Tongue (tissue), 2 donors: ENCODE measurements around the gene KCNQ1. TPM values are rescaled to one million over a fixed set of nuclear protein-coding genes. Genes with fewer than 3 reads are reported as not detected.
"Not testable (repeated sequence)": the region's sequence is repeated elsewhere in the genome, so short reads cannot be mapped to it uniquely, and the experiment has no call there.

Experiments
- DNase-seq: peaks from one replicate; pipeline ENCODE4 v3.0.0-alpha.2; 2015
- total RNA-seq: library from RNA; depleted of rRNA; stranded (reverse); fragments of >200 nt; gene quantifications from one replicate; pipeline ENCODE4 v1.2.3, GENCODE V29; 2014

KCNQ1 gene
- total RNA-seq, 1 donor from 2014 or later: 2.6 TPM

GRCh38 chr11:2592559-2593392, 148.0 kb downstream of the KCNQ1 start:
- no peak for DNase-seq

DNA sequence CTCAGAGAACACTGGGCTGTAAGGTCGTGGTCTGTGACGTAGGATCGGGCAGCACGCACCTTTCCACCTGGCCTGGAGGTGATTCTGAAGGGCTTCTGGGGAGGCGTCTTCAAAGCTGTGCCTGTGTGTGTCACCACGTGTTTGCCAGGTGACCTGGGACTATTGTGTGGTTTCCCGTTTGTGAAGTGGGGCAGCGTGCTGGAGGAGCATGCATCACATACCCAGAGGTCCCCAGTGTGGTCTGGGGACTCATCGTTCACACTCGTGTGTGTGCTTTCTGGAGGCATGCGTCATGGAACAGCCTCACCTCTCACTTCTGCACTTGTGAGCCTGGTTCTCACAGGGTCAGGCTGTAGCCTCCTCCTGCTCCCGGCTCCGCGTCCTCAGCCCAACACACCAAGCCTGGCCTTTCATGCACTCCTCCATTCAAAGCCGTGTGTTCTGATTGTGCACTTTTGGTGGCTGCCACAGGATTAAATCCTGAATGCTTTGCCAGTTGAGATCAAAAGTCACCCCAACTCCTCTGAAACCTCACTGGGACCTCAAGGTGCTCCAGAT, 148.7 kb downstream of the KCNQ1 start:
- DNase-seq: no peak

- no peak for DNase-seq
Measured at GRCh38 chr11:2594267-2594666, 149.5 kb downstream of the KCNQ1 start.

- DNase-seq: no peak
Measured at GRCh38 chr11:2595204-2595603, 150.4 kb downstream of the KCNQ1 start.

- DNase-seq: no peak
Measured at GRCh38 chr11:2599561-2600189, 154.9 kb downstream of the KCNQ1 start.

DNA sequence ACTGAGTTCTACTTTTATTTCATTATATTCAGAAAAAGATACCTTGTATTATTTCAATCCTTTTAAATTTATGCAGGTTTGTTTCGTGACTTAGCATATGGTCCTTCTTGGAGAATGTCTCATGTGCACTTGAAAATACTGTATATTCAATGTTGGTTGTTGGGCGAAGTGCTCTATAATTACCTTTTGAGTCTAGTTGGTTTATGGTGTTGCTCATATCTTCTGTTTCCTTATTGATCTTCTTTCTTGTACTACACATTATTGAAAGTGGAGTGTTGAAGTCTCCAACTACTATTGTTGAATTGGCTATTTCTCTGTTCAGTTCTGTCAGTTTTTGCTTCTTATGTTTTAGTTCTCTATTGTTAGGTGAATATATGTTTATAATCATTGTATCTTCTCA, 164.5 kb downstream of the KCNQ1 start:
- no peak for DNase-seq

DNA sequence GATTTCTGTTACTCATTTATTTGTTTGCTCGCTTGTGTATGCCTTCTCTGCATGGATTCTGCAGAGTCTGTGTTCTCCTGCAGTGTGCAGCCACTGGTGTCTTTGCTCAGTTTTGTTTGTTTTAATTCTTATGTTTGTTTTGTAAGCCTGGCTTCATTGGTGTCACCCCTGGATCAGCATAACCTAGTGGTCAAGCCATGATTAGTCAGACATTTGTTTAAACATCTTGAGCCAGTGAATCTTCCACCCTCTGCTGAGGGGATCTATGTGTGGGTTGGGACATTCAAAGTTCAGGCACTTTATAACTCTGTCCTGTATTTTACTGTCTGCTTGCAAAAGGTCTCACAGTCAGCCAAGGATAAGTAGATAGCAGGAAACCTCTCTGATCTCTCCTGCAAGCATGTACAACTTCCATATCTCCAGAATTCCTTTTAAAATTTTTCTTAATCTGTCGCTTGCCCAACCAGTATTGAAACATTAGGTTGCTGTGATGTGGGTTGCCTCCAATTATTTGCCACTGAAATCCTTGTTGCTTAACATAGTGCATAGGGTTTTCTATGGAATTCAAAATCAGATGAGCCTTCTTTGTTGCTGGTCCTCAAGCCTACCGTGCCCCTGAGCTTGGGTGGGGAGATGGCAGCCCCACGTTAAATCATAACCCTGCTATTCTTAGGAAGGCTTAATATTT, 168.2 kb downstream of the KCNQ1 start:
- DNase-seq: no peak

DNA sequence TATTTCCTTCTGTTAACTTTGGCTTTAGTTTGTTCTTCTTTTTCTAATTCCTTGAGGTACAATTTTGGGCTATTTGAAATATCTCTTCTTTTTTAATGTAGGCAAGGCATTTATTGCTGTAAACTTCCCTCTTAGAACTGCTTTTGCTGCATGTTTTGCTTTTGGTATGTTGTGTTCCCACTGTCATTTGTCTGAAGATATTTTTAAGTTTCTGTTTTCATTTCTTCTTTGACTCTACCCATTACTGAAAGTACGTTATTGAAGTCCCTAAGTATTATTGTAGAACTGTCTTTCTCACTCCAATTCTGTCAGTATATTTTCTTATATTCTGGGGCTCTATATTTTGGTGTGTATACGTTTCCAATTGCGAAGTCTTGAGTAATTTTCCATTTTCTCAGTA, 177.1 kb downstream of the KCNQ1 start:
- DNase-seq: no peak

DNA sequence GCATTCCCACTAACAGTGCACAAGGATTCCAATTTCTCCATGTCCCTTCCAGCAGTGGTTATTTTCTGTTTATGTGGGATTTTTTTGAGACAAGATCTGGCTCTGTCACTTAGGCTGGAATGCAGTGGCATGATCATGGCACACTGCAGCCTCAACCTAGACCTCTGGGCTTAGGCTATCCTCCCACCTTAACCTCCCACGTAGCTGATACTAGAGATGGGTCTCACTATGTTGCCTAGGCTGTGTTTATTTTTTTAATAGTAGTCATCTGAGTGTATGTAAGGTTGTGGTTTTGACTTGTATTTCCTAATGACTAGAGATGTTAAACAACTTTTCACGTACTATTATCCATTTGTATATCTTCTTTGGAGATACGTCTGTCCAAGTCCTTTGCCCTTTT, 180.4 kb downstream of the KCNQ1 start:
- DNase-seq: no peak

DNA sequence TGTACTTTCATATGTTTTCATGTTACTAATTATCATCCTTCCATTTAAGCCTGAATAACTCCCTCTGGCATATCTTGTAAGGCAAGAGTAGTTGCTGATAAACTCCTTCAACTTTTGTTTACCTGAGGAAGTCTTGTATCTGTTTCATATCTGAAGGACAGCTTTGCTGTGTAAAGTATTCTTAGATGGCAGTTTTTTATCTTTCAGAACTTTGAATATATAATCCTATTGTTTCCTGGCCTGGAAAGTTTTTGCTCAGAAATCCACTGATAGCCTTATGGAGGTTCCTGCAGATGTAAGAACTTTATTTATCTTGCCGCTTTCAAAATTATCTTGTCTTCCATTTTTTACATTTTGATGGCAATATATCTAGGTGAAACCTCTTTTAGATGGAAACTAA, 185.9 kb downstream of the KCNQ1 start:
- DNase-seq: no peak

GRCh38 chr11:2631161-2631560, 186.4 kb downstream of the KCNQ1 start:
- no peak for DNase-seq

DNA sequence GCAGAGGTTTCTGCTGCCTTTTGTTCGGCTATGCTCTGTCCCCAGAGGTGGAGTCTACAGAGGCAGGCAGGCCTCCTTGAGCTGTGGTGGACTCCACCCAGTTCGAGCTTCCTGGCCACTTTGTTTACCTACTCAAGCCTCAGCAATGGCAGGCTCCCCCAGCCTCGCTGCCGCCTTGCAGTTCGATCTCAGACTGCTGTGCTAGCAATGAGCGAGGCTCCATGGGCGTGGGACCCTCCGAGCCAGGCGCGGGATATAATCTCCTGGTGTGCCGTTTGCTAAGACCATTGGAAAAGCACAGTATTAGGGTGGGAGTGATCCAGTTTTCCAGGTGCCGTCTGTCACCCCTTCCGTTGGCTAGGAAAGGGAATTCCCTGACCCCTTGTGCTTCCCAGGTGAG, 195.0 kb downstream of the KCNQ1 start:
- not testable (repeated sequence) for DNase-seq

DNA sequence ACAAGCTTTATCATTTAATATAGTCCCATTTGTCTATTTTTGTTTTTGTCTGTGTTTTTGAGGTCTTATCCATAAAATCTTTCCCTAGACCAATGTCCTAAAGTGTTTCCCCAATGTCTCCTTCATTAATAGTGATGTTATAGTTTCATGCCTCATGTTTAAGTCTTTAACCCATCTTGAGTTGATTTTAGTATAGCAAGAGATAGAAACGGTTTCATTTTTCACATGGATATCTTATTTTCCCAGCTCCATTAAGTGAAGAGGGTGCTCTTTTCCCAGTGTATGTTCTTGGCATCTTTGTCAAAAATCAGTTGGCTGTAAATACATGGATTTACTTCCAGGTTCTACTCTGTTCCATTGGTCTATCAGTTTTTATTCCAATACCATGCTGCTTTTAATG, 196.8 kb downstream of the KCNQ1 start:
- no peak for DNase-seq

DNA sequence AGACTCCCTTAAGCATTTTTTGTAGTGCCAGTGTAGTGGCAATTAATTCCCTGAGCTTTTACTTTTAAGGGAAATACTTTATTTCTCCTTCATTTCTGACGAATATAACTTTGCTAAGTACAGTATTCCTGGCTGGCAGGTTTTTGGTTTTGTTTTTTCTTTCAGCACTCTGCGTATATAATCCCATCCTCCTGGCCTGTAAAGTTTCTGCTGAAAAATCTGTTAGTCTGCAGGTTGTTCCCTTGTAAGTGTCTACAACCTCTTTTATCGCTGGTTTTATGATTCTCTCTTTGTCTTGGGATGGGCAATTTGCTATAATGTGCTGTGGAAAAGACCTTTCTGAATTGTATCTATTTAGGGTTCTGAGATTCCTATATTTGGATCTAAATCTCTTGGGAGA, 198.9 kb downstream of the KCNQ1 start:
- no peak for DNase-seq

DNA sequence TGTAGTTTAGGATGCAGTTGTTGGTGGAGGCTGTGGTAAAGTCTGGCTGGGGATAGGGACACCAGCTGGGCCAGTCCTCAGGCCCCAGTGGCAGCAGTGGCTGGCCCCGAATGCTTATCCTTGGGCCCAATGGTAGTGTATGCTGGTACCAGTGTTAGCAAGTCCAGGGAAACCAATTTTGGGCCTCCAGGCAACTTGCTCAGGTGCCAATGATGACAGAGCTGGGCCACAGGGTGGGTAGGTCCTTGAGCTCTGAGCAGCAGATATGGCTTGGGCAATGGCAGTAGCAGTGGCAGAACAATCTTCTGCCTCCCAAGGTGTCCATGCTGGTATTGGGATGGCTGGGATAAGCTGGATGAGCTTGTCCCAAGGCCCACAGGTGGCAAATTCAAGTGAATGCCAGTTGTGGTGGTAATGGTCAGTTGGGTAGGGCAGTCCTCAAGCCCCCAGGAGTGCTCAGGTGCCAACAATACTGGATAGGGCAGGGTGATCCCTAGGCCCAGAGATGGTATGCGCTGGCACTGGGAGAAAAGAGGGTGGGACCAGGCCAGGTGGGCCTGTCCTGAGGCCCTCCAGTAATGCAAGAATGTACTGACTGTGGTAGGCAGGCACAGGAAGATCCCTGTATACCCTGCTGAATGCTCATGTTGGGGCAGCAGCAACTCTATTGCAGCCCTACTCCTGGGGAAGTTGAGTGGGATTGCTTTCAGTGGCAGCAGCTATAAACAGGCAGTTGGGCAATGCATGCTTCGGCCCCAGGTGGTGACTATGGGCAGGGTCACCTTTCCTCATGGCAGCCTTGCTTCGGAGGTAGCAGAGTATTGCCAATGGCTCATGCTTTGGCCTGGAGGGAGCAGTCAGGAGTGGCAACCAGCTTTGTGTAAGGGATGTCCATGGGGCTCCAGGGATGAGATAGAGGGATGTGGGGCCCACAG, 200.3 kb downstream of the KCNQ1 start:
- DNase-seq: no peak

GRCh38 chr11:2645779-2646118, 200.9 kb downstream of the KCNQ1 start:
- no peak for DNase-seq

GRCh38 chr11:2647167-2647566, 202.4 kb downstream of the KCNQ1 start:
- DNase-seq: no peak

DNA sequence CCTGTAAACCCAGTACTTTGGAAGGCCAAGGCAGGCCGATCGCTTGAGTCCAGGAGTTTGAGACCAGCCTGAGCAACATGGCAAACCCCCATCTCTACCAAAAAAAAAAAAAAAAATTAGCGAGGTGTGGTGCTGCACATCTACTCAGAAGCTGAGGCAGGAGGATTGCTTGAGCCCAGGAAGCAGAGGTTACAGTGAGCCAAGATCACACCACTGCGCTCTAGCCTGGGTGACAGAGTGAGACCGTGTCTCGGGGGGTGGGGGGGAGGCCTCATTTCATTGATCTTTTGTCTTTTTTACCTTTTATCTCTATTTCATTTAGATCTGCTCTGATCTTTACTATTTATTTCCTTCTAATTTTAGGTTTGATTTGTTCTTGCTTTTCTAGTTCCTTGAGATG, 203.1 kb downstream of the KCNQ1 start:
- no peak for DNase-seq

- no peak for DNase-seq
Measured at GRCh38 chr11:2649400-2649799, 204.6 kb downstream of the KCNQ1 start.

DNA sequence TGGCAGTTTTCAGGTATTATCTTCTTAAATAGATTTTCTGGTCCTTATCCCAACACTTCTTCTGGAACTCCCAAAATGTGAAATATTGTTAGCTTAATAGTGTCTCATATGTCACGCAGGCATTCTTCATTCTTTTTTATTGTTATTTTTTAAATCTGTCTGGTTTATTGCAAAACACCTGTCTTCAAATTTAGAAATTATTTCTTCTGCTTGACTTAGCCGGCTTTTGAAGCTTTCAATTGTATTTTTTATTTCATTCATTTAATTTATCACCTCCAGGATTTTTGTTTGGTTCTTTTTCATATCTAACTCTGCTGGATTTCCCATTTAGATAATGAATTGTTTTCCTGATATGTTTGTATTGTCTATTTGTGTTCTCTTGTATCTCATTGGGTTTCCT, 205.0 kb downstream of the KCNQ1 start:
- no peak for DNase-seq

DNA sequence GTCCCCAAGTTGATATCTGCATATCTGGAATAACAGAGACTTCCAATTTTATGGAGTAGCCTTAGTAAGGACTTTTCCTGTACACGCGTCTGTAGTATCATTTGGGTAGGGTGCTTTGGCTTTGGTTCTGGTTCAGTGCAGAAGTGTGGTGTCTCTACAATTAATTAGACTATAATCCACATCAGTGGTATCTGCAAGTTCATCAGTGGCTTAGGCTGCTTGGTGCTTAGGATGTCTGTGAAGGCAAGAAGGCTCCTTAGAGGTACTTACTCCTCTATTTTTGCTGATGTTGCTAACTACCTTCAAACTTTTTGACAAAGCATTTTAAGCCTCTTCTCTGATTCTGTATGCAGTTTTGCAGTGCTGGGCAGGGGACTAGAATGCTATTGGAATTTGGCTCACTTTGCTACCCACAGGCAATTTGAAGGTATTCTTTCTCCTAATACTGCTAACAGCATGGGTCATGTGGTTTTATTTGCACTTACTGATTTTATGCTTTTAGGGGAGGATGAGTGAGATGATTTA, 205.6 kb downstream of the KCNQ1 start:
- DNase-seq: no peak
